ENCODE data around the gene ITK.

Gene ITK

GRCh38 chr5:157180374-157181264 lies at the start of gene ITK:
Gene ITK (plus strand): TSS chr5:157180840. CDS start chr5:157180978, 138 bp downstream.
- H3K4me2 ChIP-seq: no peak within 1 kb of the TSS
- H3K36me3 ChIP-seq (ENCODE audit: insufficient read depth): no peaks in the 10 kb centered on the region
- no peaks in the 10 kb centered on the region for H3K27me3 ChIP-seq (ENCODE audit: insufficient read depth, low read depth)
- H2AFZ ChIP-seq (ENCODE audit: low read depth): no peak within 1 kb of the TSS
- no peak within 1 kb of the TSS for H3K27ac ChIP-seq
- H3K4me3 ChIP-seq (IDR thresholded peaks at IDR 0.05; ENCODE audit: insufficient read depth, low read depth, low read length): no peak within 1 kb of the TSS
- no peaks in the 10 kb centered on the region for H4K20me1 ChIP-seq (ENCODE audit: insufficient read depth)
- no peaks in the 10 kb centered on the region for H3K4me1 ChIP-seq (ENCODE audit: low read depth, poor library complexity, severe bottlenecking)
- no peak for TF ChIP-seq CTCF (conservative IDR thresholded peaks at IDR 0.05; ENCODE audit: low read depth, low read length)
- no peaks in the 10 kb centered on the region for H3K79me2 ChIP-seq (ENCODE audit: insufficient read depth, low read depth)
- no peak within 1 kb of the TSS for H3K9ac ChIP-seq

DNA sequence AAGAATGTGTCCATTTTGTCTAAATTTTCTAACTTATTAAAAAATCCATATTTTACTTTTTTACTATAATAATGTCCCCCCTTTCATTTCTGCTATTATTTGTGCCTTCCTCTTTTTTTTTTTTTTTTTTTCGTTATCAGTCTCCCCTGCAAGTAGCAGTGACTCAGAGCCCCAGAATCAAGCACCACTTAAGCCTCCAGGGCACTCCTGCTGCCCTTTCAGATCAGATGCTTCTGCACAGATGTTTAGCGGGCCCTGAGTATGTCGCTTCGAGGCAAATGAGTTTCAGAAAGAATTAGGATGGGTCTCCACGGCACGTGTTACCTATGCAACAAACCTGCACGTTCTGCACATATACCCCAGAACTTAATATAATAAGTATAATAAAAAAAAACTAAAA lies 49.7 kb upstream of the ITK start:
- Histone ChIP-seq H3K79me2 (ENCODE audit: insufficient read depth, low read depth) (no peaks in the 10 kb centered on the region), H3K36me3 (ENCODE audit: insufficient read depth) (no peaks in the 10 kb centered on the region), H3K4me1 (ENCODE audit: low read depth, poor library complexity, severe bottlenecking) (no peaks in the 10 kb centered on the region), H3K27me3 (ENCODE audit: insufficient read depth, low read depth) (no peaks in the 10 kb centered on the region), H3K4me2 (no peak overlapping the region), H4K20me1 (ENCODE audit: insufficient read depth) (no peaks in the 10 kb centered on the region), H3K4me3 (IDR thresholded peaks at IDR 0.05; ENCODE audit: insufficient read depth, low read depth, low read length) (no peak overlapping the region), H3K9ac (no peak overlapping the region), H3K27ac (no peak overlapping the region), H2AFZ (ENCODE audit: low read depth) (no peak overlapping the region)
- no peak for TF ChIP-seq CTCF (conservative IDR thresholded peaks at IDR 0.05; ENCODE audit: low read depth, low read length)

GRCh38 chr5:157132281-157132612 lies 48.4 kb upstream of the ITK start:
- no peaks in the 10 kb centered on the region for H3K27me3 ChIP-seq (ENCODE audit: insufficient read depth, low read depth)
- TF ChIP-seq CTCF (conservative IDR thresholded peaks at IDR 0.05; ENCODE audit: low read depth, low read length): no peak
- no peak overlapping the region for H3K27ac ChIP-seq

DNA sequence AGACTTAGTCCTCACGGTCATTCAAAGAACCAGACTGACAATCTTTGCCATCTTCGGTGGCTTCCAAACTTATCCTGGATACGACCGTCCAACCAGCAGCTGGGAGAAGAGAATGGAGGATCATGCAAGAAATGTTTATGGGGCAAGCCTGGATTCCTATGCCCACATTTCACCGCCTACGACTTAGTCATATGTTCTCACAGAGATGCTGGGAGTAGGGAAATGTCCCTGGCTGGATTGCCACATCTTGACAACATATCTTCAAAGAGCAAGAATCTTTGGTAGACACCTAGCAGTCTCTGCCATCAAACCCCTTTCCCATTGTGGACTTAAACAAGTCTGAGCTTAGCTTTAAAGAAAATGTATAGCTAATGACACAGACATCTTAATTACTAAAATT lies 42.9 kb upstream of the ITK start:
- no peaks in the 10 kb centered on the region for H3K27me3 ChIP-seq (ENCODE audit: insufficient read depth, low read depth)
- H2AFZ ChIP-seq (ENCODE audit: low read depth): no peak overlapping the region
- no peaks in the 10 kb centered on the region for H3K4me1 ChIP-seq (ENCODE audit: low read depth, poor library complexity, severe bottlenecking)
- no peak overlapping the region for H3K27ac ChIP-seq
- H3K4me3 ChIP-seq (IDR thresholded peaks at IDR 0.05; ENCODE audit: insufficient read depth, low read depth, low read length): no peak overlapping the region
- H3K9ac ChIP-seq: no peak overlapping the region
- TF ChIP-seq CTCF (conservative IDR thresholded peaks at IDR 0.05; ENCODE audit: low read depth, low read length): no peak
- no peaks in the 10 kb centered on the region for H3K36me3 ChIP-seq (ENCODE audit: insufficient read depth)
- peaks cover 11% of the 10 kb centered on the region for H3K79me2 ChIP-seq (ENCODE audit: insufficient read depth, low read depth)
- H4K20me1 ChIP-seq (ENCODE audit: insufficient read depth): no peaks in the 10 kb centered on the region
- no peak overlapping the region for H3K4me2 ChIP-seq

More at GRCh38 chr5:157132281-157132612, 48.4 kb upstream of the ITK start:
- Histone ChIP-seq H3K4me3 (IDR thresholded peaks at IDR 0.05; ENCODE audit: insufficient read depth, low read depth, low read length) (no peak overlapping the region), H4K20me1 (ENCODE audit: insufficient read depth) (no peaks in the 10 kb centered on the region), H3K79me2 (ENCODE audit: insufficient read depth, low read depth) (no peaks in the 10 kb centered on the region), H2AFZ (ENCODE audit: low read depth) (no peak overlapping the region), H3K36me3 (ENCODE audit: insufficient read depth) (no peaks in the 10 kb centered on the region), H3K4me2 (no peak overlapping the region), H3K4me1 (ENCODE audit: low read depth, poor library complexity, severe bottlenecking) (no peaks in the 10 kb centered on the region), H3K9ac (no peak overlapping the region)
